HEK293T (cell line): Measurements from ENCODE around the gene C6orf62.

ENCODE experiments used
- ARNT ChIP-seq: fragments of 450-650 bp; IDR thresholded peaks from 2 replicates; pipeline ENCODE4 v1.6.1; 2017; ENCODE audit warnings: mild to moderate bottlenecking
- BHLHE40 ChIP-seq: fragments of 450-650 bp; IDR thresholded peaks from 2 replicates; pipeline ENCODE4 v1.6.1; 2016; ENCODE audit warnings: mild to moderate bottlenecking, moderate library complexity, borderline replicate concordance
- CTBP1 ChIP-seq: fragments of 450-650 bp; IDR thresholded peaks from 2 replicates; pipeline ENCODE4 v1.6.1; 2016; ENCODE audit warnings: borderline replicate concordance
- FOXA1 ChIP-seq: fragments of 450-650 bp; IDR thresholded peaks from 2 replicates; pipeline ENCODE4 v1.6.1; 2016; ENCODE audit warnings: mild to moderate bottlenecking
- FOXK2 ChIP-seq: fragments of 450-650 bp; IDR thresholded peaks from 2 replicates; pipeline ENCODE4 v1.6.1; 2016; ENCODE audit warnings: mild to moderate bottlenecking
- FOXM1 ChIP-seq: fragments of 450-650 bp; IDR thresholded peaks from 2 replicates; pipeline ENCODE4 v1.6.1; 2017; ENCODE audit warnings: mild to moderate bottlenecking, borderline replicate concordance
- HDGF ChIP-seq: fragments of 450-650 bp; IDR thresholded peaks from 2 replicates; pipeline ENCODE4 v1.6.1; 2017; ENCODE audit warnings: antibody characterized with exemption, borderline replicate concordance
- L3MBTL2 ChIP-seq: fragments of 450-650 bp; conservative IDR thresholded peaks from 2 replicates; pipeline ENCODE4 v1.6.1; 2016; ENCODE audit warnings: mild to moderate bottlenecking
- NFRKB ChIP-seq: fragments of 450-650 bp; IDR thresholded peaks from 2 replicates; pipeline ENCODE4 v1.6.1; 2016; ENCODE audit warnings: mild to moderate bottlenecking, moderate library complexity
- SP1 ChIP-seq: fragments of 450-650 bp; IDR thresholded peaks from 2 replicates; pipeline ENCODE4 v1.6.1; 2017
- SUZ12 ChIP-seq: fragments of 450-650 bp; IDR thresholded peaks from 2 replicates; pipeline ENCODE4 v1.6.1; 2016; ENCODE audit warnings: mild to moderate bottlenecking
- TARDBP ChIP-seq: fragments of 450-650 bp; IDR thresholded peaks from 2 replicates; pipeline ENCODE4 v1.6.1; 2016
- ZNF384 ChIP-seq: fragments of 450-650 bp; IDR thresholded peaks from 2 replicates; pipeline ENCODE4 v1.6.1; 2016

DNA sequence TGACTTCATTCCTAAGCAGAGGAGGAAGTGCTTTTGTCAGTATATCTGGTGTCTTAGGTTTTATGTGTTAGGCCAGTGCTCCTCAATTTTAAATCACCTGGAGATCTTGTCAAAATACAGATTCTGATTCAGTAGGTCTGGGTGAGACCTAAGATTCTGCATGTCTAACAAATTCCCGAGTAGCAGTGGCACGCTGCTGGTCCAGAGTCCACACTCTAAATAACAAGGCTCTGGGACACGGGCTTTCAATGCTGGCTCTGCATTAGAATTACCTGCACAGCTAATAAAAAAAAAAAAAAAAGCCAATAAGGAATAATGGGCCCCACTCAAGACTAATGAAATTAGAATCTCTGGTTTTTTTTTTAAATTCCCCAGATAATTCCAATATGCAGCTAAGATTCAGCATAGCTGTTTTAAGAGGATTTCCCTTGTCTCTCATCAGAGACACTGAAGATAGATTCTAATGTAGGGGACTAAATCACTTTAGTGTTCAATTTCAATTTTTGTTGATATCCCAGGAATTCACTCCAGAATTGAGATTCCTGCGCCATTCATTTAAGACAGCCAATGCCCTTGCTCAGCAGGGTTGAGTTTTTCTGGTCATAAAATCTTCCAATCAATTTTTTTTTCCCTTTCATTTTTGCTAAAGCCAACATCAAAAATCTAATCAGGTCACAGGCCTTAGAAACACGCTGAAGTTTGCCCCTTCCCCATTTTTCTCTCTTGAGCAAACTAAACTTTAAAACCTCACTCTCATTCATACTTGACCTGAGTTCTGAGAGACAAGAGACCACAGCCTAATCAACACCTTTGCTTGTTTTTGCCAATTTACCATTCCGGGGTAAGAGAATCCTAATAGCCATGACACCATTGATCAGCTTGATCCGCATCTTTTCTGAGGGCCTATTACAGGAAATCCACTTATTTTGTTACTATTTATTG, 54.6 kb downstream of the C6orf62 start:
- TF ChIP-seq FOXM1, result no peak
- no peak for TF ChIP-seq SUZ12
- no peak for TF ChIP-seq CTBP1
- TF ChIP-seq FOXK2, result no peak
- no peak for TF ChIP-seq TARDBP
- TF ChIP-seq NFRKB, result no peak
- TF ChIP-seq BHLHE40, result no peak
- no peak for TF ChIP-seq HDGF
- TF ChIP-seq ZNF384, result no peak
- no peak for TF ChIP-seq L3MBTL2
- no peak for TF ChIP-seq ARNT
- TF ChIP-seq SP1, result no peak
- no peak for TF ChIP-seq FOXA1
